Activated T-cell treated with anti-CD3 and anti-CD28 coated beads for 48 hours (primary cell): ENCODE data around the gene PDE5A.
"Not testable (repeated sequence)": the region's sequence is repeated elsewhere in the genome, so short reads cannot be mapped to it uniquely, and the experiment has no call there.

Source experiments
- DNase-seq: peaks from one replicate; pipeline ENCODE4 v3.0.0-alpha.2; 2020; ENCODE audit warnings: low read depth

The PDE5A gene

GRCh38 chr4:119628281-119629141, at the start of gene PDE5A:
Gene PDE5A (minus strand): TSS chr4:119628804. CDS start chr4:119628671, 133 bp downstream.
- peak; percentile 76 for DNase-seq

GRCh38 chr4:119676101-119676500, 47.5 kb upstream of the PDE5A start:
- no peak for DNase-seq

- DNase-seq: no peak
Observed at GRCh38 chr4:119675391-119675790, 46.8 kb upstream of the PDE5A start.

GRCh38 chr4:119672938-119673337, 44.3 kb upstream of the PDE5A start:
- DNase-seq: no peak

- no peak for DNase-seq
Observed at GRCh38 chr4:119672086-119672485, 43.5 kb upstream of the PDE5A start.

GRCh38 chr4:119671205-119671604, 42.6 kb upstream of the PDE5A start:
- no peak for DNase-seq

- no peak for DNase-seq
Observed at GRCh38 chr4:119667802-119668201, 39.2 kb upstream of the PDE5A start.

- no peak for DNase-seq
Observed at GRCh38 chr4:119666653-119667091, 38.1 kb upstream of the PDE5A start.

- DNase-seq: no peak
Observed at GRCh38 chr4:119665752-119666151, 37.1 kb upstream of the PDE5A start.

GRCh38 chr4:119664168-119664907, 35.7 kb upstream of the PDE5A start:
- DNase-seq: no peak

- DNase-seq: no peak
Observed at GRCh38 chr4:119663160-119663788, 34.7 kb upstream of the PDE5A start.

- DNase-seq: not testable (repeated sequence)
Observed at GRCh38 chr4:119662612-119663011, 34.0 kb upstream of the PDE5A start.

- no peak for DNase-seq
Observed at GRCh38 chr4:119661231-119661630, 32.6 kb upstream of the PDE5A start.

- DNase-seq: no peak
Observed at GRCh38 chr4:119659576-119659975, 31.0 kb upstream of the PDE5A start.

- DNase-seq: no peak
Observed at GRCh38 chr4:119657111-119657611, 28.6 kb upstream of the PDE5A start.

GRCh38 chr4:119656342-119656741, 27.7 kb upstream of the PDE5A start:
- DNase-seq: no peak

- no peak for DNase-seq
Observed at GRCh38 chr4:119655111-119655837, 26.7 kb upstream of the PDE5A start.

- no peak for DNase-seq
Observed at GRCh38 chr4:119653990-119654389, 25.4 kb upstream of the PDE5A start.

GRCh38 chr4:119652998-119653397, 24.4 kb upstream of the PDE5A start:
- no peak for DNase-seq

GRCh38 chr4:119648398-119648797, 19.8 kb upstream of the PDE5A start:
- DNase-seq: no peak

- DNase-seq: no peak
Observed at GRCh38 chr4:119647558-119647957, 19.0 kb upstream of the PDE5A start.
